Measurements from ENCODE around the gene INHBB.

The INHBB gene

GRCh38 chr2:120334068-120334467, 11.9 kb upstream of the INHBB start:
- TF ChIP-seq CTCF (IDR thresholded peaks at IDR 0.05; ENCODE audit: control extremely low read depth, extremely low read depth, low read depth, missing control alignments) = no peak
- no peak for DNase-seq (ENCODE audit: extremely low spot score)
- POLR2A ChIA-PET = no interaction called here
- CTCF ChIA-PET = interaction anchor here (0.7 to 1.7 kb wide), 7 partner anchors 8 to 747 kb away, joined by 3 to 11 read pairs (median 3); no protein-coding TSS in a partner anchor

GRCh38 chr2:120336749-120337148, 9.2 kb upstream of the INHBB start:
- POLR2A ChIA-PET = no interaction called here
- TF ChIP-seq CTCF (IDR thresholded peaks at IDR 0.05; ENCODE audit: control extremely low read depth, extremely low read depth, low read depth, missing control alignments) = no peak
- CTCF ChIA-PET = no interaction called here

GRCh38 chr2:120338015-120338414, 7.9 kb upstream of the INHBB start:
- CTCF ChIA-PET = no interaction called here

More at GRCh38 chr2:120336749-120337148, 9.2 kb upstream of the INHBB start:
- DNase-seq (ENCODE audit: extremely low spot score) = no peak

DNA sequence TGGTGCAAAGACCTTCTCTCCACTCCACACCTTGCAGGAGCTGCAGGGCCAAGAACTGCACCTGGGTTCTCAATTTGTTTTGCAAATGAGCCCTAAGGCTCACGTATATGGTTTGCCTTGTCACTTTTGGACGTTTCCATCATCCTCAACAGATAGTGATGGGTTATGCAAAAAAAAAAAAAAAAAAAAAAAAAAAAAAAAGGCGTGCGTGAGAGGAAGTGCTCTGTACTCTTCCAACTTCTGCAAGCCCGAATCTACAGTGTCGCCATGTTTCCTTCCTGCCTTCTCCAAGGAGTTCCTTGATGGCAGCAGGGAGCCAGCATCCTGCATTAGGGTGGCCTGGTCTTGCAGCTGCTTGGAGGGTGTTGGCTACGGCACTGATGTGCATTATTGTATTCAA, 4.0 kb upstream of the INHBB start:
- CTCF ChIA-PET = interaction anchor here (1.9 kb wide), 1 partner anchor 339 kb away, joined by 9 read pairs; no protein-coding TSS in a partner anchor
- POLR2A ChIA-PET = interaction anchor here (0.7 kb wide), 1 partner anchor 62 kb away, joined by 11 read pairs; no protein-coding TSS in a partner anchor
- no peak for TF ChIP-seq CTCF (IDR thresholded peaks at IDR 0.05; ENCODE audit: control extremely low read depth, extremely low read depth, low read depth, missing control alignments)
- no peak for DNase-seq (ENCODE audit: extremely low spot score)

More at GRCh38 chr2:120338015-120338414, 7.9 kb upstream of the INHBB start:
- TF ChIP-seq CTCF (IDR thresholded peaks at IDR 0.05; ENCODE audit: control extremely low read depth, extremely low read depth, low read depth, missing control alignments) = no peak
- DNase-seq (ENCODE audit: extremely low spot score) = no peak
- POLR2A ChIA-PET = no interaction called here

- no peak for DNase-seq (ENCODE audit: extremely low spot score)
- ChIA-PET POLR2A (interaction anchor here (0.7 kb wide), 1 partner anchor 62 kb away, joined by 11 read pairs; no protein-coding TSS in a partner anchor), CTCF (interaction anchor here (0.9 to 1.9 kb wide), 3 partner anchors 8 to 338 kb away, joined by 3 to 9 read pairs (median 3); no protein-coding TSS in a partner anchor)
- TF ChIP-seq CTCF (IDR thresholded peaks at IDR 0.05; ENCODE audit: control extremely low read depth, extremely low read depth, low read depth, missing control alignments) = no peak
These were observed 3.5 kb upstream of the INHBB start for GRCh38 chr2:120342446-120342845.

GRCh38 chr2:120343100-120343432, 2.9 kb upstream of the INHBB start:
- ChIA-PET POLR2A (no interaction called here), CTCF (interaction anchor here (0.6 to 1.9 kb wide), 8 partner anchors 9 to 552 kb away, joined by 3 to 9 read pairs (median 3); no protein-coding TSS in a partner anchor)
- no peak for DNase-seq (ENCODE audit: extremely low spot score)
- no peak for TF ChIP-seq CTCF (IDR thresholded peaks at IDR 0.05; ENCODE audit: control extremely low read depth, extremely low read depth, low read depth, missing control alignments)

Data from GM10248 (cell line).